GM21825 (cell line): ENCODE measurements around the gene SH2D3A.
"Not testable (repeated sequence)": the region's sequence is repeated elsewhere in the genome, so short reads cannot be mapped to it uniquely, and the experiment has no call there.

ENCODE experiments used
- ATAC-seq: cut with Tn5 transposase; IDR thresholded peaks from one replicate; pipeline ENCODE4 v1.9.1; 2021; ENCODE audit warnings: mild to moderate bottlenecking, moderate library complexity; ENCODE audit not compliant: unreplicated experiment

The SH2D3A gene

GRCh38 chr19:6767357-6768235 is at the start of gene SH2D3A:
Gene SH2D3A, minus strand, starts transcription at chr19:6767435. Its CDS starts 3,687 bp downstream, at chr19:6763748.
- ATAC-seq: peak; percentile 64

GRCh38 chr19:6813659-6814058 is 46.4 kb upstream of the SH2D3A start:
- ATAC-seq: no peak

- no peak for ATAC-seq
Measured at GRCh38 chr19:6812612-6813011, 45.4 kb upstream of the SH2D3A start.

- no peak for ATAC-seq
Measured at GRCh38 chr19:6811906-6812305, 44.7 kb upstream of the SH2D3A start.

GRCh38 chr19:6811378-6811777 is 44.1 kb upstream of the SH2D3A start:
- ATAC-seq: no peak

GRCh38 chr19:6809262-6809661 is 42.0 kb upstream of the SH2D3A start:
- no peak for ATAC-seq

- ATAC-seq: no peak
Measured at GRCh38 chr19:6808494-6808893, 41.3 kb upstream of the SH2D3A start.

- no peak for ATAC-seq
Measured at GRCh38 chr19:6807291-6807690, 40.1 kb upstream of the SH2D3A start.

- ATAC-seq: no peak
Measured at GRCh38 chr19:6806488-6806887, 39.3 kb upstream of the SH2D3A start.

- ATAC-seq: no peak
Measured at GRCh38 chr19:6803036-6803404, 35.8 kb upstream of the SH2D3A start.

- peak; percentile 49 for ATAC-seq
Measured at GRCh38 chr19:6802336-6803035, 35.3 kb upstream of the SH2D3A start.

GRCh38 chr19:6801485-6802086 is 34.4 kb upstream of the SH2D3A start:
- ATAC-seq: peak; percentile 41

GRCh38 chr19:6800991-6801484 is 33.8 kb upstream of the SH2D3A start:
- peak; percentile 8 for ATAC-seq

GRCh38 chr19:6800160-6800790 is 33.0 kb upstream of the SH2D3A start:
- not testable (repeated sequence) for ATAC-seq

- ATAC-seq: no peak
Measured at GRCh38 chr19:6797646-6798045, 30.4 kb upstream of the SH2D3A start.

GRCh38 chr19:6796278-6796677 is 29.0 kb upstream of the SH2D3A start:
- ATAC-seq: no peak

GRCh38 chr19:6794686-6795431 is 27.6 kb upstream of the SH2D3A start:
- ATAC-seq: no peak

- no peak for ATAC-seq
Measured at GRCh38 chr19:6793973-6794372, 26.7 kb upstream of the SH2D3A start.

GRCh38 chr19:6793411-6793810 is 26.2 kb upstream of the SH2D3A start:
- ATAC-seq: no peak

GRCh38 chr19:6791237-6791636 is 24.0 kb upstream of the SH2D3A start:
- no peak for ATAC-seq
